Prostate gland (tissue), 2 donors: ENCODE results near the gene TMEM184C. TPM values are rescaled to one million over a fixed set of nuclear protein-coding genes. Genes with fewer than 3 reads are reported as not detected.
A peak's percentile ranks its signal among the peaks of the same experiment; 100 is the strongest.

Source experiments
- DNase-seq: peaks from one replicate; pipeline ENCODE4 v3.0.0-alpha.2; 2019; ENCODE audit warnings: low spot score
- H3K27ac ChIP-seq, 2 donors: fragments of 200-600 bp; sonication (generic); 2 replicates each; pipeline ENCODE4 v1.5.1; 2017 to 2019
- H3K27me3 ChIP-seq: fragments of 200-600 bp; sonication (generic); replicated peaks from 2 replicates; pipeline ENCODE4 v1.5.1; 2019; ENCODE audit not compliant: insufficient read depth
- H3K36me3 ChIP-seq, 2 donors: fragments of 200-600 bp; sonication (generic); 1 replicate in 1 of 2; 2 replicates in 1 of 2; pipeline versions ENCODE4 v1.5.1 to v1.8.1; 2017 to 2019
- H3K4me1 ChIP-seq: fragments of 200-600 bp; sonication (generic); replicated peaks from 2 replicates; pipeline ENCODE4 v1.5.1; 2019
- H3K4me3 ChIP-seq, 2 donors: fragments of 200-600 bp; sonication (generic); 2 replicates each; pipeline ENCODE4 v1.5.1; 2017 to 2019
- H3K9me3 ChIP-seq: fragments of 200-600 bp; sonication (generic); 2 replicates; pipeline ENCODE4 v1.5.1; 2017
- POLR2A ChIP-seq: fragments of 450-650 bp; IDR thresholded peaks from one replicate; pipeline ENCODE4 v1.6.1; 2016; ENCODE audit warnings: antibody characterized with exemption, mild to moderate bottlenecking
- POLR2AphosphoS5 ChIP-seq: sonication (generic); formaldehyde crosslinking; IDR thresholded peaks from one replicate; pipeline ENCODE4 v1.6.1; 2017; ENCODE audit warnings: antibody characterized with exemption
- WGBS: methylation state at CpG from one replicate; pipeline ENCODE4 v1.1.5; 2018; 5-methylcytosine and 5-hydroxymethylcytosine counted together
- intact Hi-C: fragments of 100-400 bp; cut with DNase I; formaldehyde crosslinking; loops from one replicate; pipeline ENCODE4 v1.14.2; 2022
- total RNA-seq, 2 donors: library from RNA; depleted of rRNA; stranded (reverse); fragments of >200 nt; gene quantifications; one replicate each; pipeline ENCODE4 v1.1.0, GENCODE V29; 2016
- TF ChIP-seq, protein P1 (sequence below), 4 experiments: fragments of 200-600 bp in 2 of 4; fragments of 450-650 bp in 2 of 4; sonication (generic) in 2 of 4; IDR thresholded peaks; 1 replicate in 3 of 4; 2 replicates in 1 of 4; pipeline ENCODE4 v1.5.1; 2016 to 2019; ENCODE audit warnings: antibody characterized with exemption in 4 of 4, mild to moderate bottlenecking in 2 of 4, moderate library complexity in 2 of 4

Gene TMEM184C
- total RNA-seq, 2 donors from 2014 or later, result 34.7 to 48.0 TPM

DNA sequence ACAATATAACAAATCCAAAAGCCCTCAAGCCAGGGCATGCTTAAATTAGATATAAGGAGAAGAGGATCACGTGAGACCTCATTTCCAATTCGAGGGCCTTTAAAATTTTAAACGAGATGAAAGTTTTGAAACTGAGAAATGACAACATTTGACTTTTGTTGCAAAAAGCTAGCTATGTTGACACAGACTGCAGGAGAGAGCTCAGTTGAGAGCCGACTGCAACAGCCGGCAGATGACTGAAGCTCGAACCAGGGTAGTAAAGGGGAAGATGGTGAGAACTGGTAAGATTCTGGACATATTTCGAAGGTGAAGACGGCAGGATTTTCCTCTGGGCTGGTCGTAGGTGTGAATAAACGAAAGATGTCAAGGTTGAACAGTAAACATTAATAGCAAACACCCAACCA is 66.0 kb downstream of the TMEM184C start:
- Histone ChIP-seq H3K36me3 (no peaks in the 10 kb centered on the region), H3K4me3 (peak overlapping the region; percentile 54 to 55), H3K9me3 (no peaks in the 10 kb centered on the region), H3K27ac (peak overlapping the region; percentile 77 to 84), H3K27me3 (no peaks in the 10 kb centered on the region), H3K4me1 (no peaks in the 10 kb centered on the region)
- no peak for DNase-seq
- TF ChIP-seq, protein P1, sequence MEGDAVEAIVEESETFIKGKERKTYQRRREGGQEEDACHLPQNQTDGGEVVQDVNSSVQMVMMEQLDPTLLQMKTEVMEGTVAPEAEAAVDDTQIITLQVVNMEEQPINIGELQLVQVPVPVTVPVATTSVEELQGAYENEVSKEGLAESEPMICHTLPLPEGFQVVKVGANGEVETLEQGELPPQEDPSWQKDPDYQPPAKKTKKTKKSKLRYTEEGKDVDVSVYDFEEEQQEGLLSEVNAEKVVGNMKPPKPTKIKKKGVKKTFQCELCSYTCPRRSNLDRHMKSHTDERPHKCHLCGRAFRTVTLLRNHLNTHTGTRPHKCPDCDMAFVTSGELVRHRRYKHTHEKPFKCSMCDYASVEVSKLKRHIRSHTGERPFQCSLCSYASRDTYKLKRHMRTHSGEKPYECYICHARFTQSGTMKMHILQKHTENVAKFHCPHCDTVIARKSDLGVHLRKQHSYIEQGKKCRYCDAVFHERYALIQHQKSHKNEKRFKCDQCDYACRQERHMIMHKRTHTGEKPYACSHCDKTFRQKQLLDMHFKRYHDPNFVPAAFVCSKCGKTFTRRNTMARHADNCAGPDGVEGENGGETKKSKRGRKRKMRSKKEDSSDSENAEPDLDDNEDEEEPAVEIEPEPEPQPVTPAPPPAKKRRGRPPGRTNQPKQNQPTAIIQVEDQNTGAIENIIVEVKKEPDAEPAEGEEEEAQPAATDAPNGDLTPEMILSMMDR (IDR thresholded peaks at IDR 0.05), result no peak
- TF ChIP-seq POLR2A (no peak), POLR2AphosphoS5 (no peak)
- WGBS, result under 1% methylated on average over 10 of the region's 10 CpGs
- intact Hi-C loops, result no loop called here

DNA sequence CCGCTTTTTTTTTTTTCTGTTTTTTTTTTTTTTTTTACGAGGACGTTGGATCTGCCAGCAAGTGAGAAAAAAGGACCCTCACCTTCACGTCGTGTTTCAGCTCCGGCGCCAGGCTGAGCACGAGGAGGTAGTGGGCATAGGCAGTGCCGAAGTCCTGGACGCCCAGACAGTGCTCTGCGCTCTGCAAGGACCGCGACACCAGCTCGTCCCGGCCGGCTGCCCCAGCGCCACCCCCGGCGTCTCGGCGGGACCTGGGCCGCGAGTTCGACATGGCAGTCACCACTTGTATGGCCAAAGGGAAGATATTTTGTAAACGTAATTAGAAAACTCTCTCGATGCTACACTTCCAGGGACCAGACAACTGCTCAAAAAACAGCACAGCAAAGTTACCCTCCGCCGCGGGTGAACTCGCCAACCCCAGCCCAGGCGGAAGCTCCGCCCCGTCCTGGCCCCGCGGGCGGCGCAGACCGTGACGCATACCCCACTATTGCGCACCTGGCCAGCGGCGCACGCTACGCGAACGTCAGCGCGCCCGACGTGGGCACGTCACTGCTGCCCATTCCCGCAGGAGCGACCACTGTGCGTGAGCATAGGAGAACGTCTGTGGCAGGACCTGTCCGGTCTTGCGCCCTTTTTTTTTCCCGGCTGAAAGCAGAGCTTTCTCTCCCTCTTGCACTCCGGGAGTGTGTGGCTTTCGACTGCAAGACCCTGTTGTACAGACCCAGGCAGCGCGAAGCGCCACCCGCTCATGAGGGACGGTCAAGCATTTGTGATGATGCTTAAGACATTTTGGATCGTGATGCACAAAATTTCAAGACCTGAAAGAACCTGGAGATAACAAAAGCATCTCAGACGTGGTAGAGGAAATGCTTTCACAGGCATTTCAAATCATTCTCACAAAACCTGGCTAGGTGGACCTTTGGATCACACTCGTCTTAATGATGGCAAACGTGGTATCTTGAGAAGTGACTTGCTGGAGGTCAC is 66.8 kb downstream of the TMEM184C start, which contains the start of gene PRMT9:
Gene PRMT9, minus strand, starts transcription at position 447 of the 984 bp plus-strand sequence. Its CDS starts 176 bp downstream, at position 271.
- TF ChIP-seq POLR2A, result peak; percentile 73
- TF ChIP-seq, protein P1 (IDR thresholded peaks at IDR 0.05), result no peak
- peak; percentile 93 for TF ChIP-seq POLR2AphosphoS5
- peak; percentile 78 for DNase-seq
- H3K9me3 ChIP-seq, result no peaks in the 10 kb centered on the region
- intact Hi-C loops, result no loop called here
- no peaks in the 10 kb centered on the region for H3K4me1 ChIP-seq
- under 1% methylated on average over 69 of the region's 69 CpGs for WGBS
- no peaks in the 10 kb centered on the region for H3K27me3 ChIP-seq
- peak within 1 kb of the TSS; percentile 77 to 84 for H3K27ac ChIP-seq
- H3K4me3 ChIP-seq, result peak within 1 kb of the TSS; percentile 54 to 55
- H3K36me3 ChIP-seq, result no peaks in the 10 kb centered on the region

DNA sequence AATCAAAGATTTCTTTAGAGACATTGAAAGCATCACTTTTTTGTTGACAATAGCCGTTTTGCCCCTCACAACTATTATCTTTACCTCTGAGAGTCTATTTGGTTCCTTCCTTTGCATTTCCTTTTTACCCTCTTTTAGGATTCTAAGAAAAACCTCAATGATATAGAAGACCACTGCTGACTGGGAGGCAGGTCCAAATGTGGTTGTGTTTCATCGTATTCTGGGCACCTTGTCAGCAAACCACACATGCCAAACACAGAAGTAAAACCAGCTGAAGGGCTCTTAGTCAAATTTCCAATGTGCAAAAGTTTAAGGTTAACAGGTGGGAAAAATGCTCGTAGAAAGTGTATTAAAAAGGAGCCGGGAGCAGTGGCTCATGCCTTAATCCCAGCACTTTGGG is 71.9 kb downstream of the TMEM184C start:
- TF ChIP-seq POLR2A, result no peak
- TF ChIP-seq POLR2AphosphoS5, result no peak
- TF ChIP-seq, protein P1 (IDR thresholded peaks at IDR 0.05), result no peak
- no peak overlapping the region for H3K4me3 ChIP-seq
- no peak overlapping the region for H3K27ac ChIP-seq
- no peaks in the 10 kb centered on the region for H3K4me1 ChIP-seq
- WGBS, result 53% methylated on average over 4 of the region's 4 CpGs
- DNase-seq, result no peak
- intact Hi-C loops, result no loop called here
- H3K9me3 ChIP-seq, result no peaks in the 10 kb centered on the region
- no peaks in the 10 kb centered on the region for H3K27me3 ChIP-seq
- no peaks in the 10 kb centered on the region for H3K36me3 ChIP-seq

DNA sequence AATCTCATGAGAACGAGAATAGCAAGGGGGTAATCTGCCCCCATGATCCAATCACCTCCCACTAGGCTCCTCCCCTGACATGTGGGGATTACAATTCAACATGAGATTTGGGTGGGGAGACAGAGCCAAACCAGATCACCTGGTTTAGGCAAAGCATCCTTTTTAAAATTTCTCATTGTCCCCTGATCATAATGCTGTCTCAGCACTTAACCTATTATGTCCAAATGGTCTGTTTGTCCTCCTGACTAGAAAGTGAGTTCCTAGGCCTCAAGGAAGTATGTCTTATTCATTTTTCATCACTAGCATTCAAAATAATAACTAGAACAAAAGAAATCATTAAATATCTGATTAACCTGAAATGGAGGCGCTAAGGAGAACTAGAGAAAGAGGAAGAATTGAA is 74.6 kb downstream of the TMEM184C start:
- intact Hi-C loops, result no loop called here
- Histone ChIP-seq H3K4me3 (no peak overlapping the region), H3K27me3 (no peaks in the 10 kb centered on the region), H3K36me3 (no peaks in the 10 kb centered on the region), H3K9me3 (no peaks in the 10 kb centered on the region), H3K4me1 (no peaks in the 10 kb centered on the region), H3K27ac (no peak overlapping the region)
- DNase-seq, result no peak
- TF ChIP-seq, protein P1 (IDR thresholded peaks at IDR 0.05), result no peak
- TF ChIP-seq POLR2A, result no peak
- no peak for TF ChIP-seq POLR2AphosphoS5
- WGBS, result 78% methylated on average over 2 of the region's 2 CpGs
